GM12892 (cell line): ENCODE data around the gene PML.
"Not testable (repeated sequence)": the region's sequence is repeated elsewhere in the genome, so short reads cannot be mapped to it uniquely, and the experiment has no call there.

Experiments
- POLR2A ChIP-seq: IDR thresholded peaks from 2 replicates; pipeline ENCODE4 v1.6.1; 2011; ENCODE audit warnings: low read depth, low read length, control low read depth
- POLR2AphosphoS5 ChIP-seq: IDR thresholded peaks from 2 replicates; pipeline ENCODE4 v1.6.1; 2011; ENCODE audit warnings: low read depth, low read length, control low read depth
- TAF1 ChIP-seq: IDR thresholded peaks from 2 replicates; pipeline ENCODE4 v1.6.1; 2011; ENCODE audit warnings: low read depth, mild to moderate bottlenecking, control low read depth, low read length, borderline replicate concordance

- not testable (repeated sequence) for TF ChIP-seq POLR2A, TAF1, POLR2AphosphoS5
These were observed 64.7 kb downstream of the PML start for GRCh38 chr15:74059050-74059833.
